B cell (primary cell): ENCODE measurements around the gene SLC4A4. TPM values are rescaled to one million over a fixed set of nuclear protein-coding genes. Genes with fewer than 3 reads are reported as not detected.

Experiments
- ATAC-seq: fragments of 200-7000 bp; cut with Tn5 transposase; one replicate; pipeline ENCODE4 v1.10.0; 2021; ENCODE audit warnings: low read depth, mild to moderate bottlenecking, moderate number of reproducible peaks, moderate library complexity
- CTCF ChIA-PET: fragments of 350-600 bp; sonication (Branson Sonifier 250); formaldehyde crosslinking; loops from one replicate; lab custom pipeline; 2021; ENCODE audit warnings: antibody characterized with exemption, inconsistent platforms; lab: Charles Lee
- POLR2A ChIA-PET: fragments of 350-600 bp; sonication (Branson Sonifier 250); formaldehyde crosslinking; loops from one replicate; lab custom pipeline; 2021; ENCODE audit warnings: antibody characterized with exemption; lab: Charles Lee
- DNase-seq: peaks from one replicate; pipeline ENCODE4 v3.0.0; 2013
- H2AFZ ChIP-seq: 2 replicates; pipeline ENCODE4 v1.6.1; 2012; ENCODE audit warnings: mild to moderate bottlenecking, low read depth, low read length; ENCODE audit not compliant: insufficient read depth, poor library complexity, severe bottlenecking
- H3K27ac ChIP-seq, 2 donors: 1 replicate in 1 of 2; 2 replicates in 1 of 2; pipeline ENCODE4 v1.5.1; 2012 to 2013; ENCODE audit warnings: low read length in 2 of 2, mild to moderate bottlenecking in 2 of 2, moderate library complexity in 1 of 2
- H3K27me3 ChIP-seq, 4 experiments: fragments of 200-600 bp in 1 of 4; sonication (generic) in 1 of 4; replicated peaks in 1 of 4; 1 replicate in 2 of 4; 2 replicates in 2 of 4; pipeline versions ENCODE4 v1.6.1 to v1.7.0; 2013 to 2016; ENCODE audit warnings: low read length in 3 of 4, mild to moderate bottlenecking in 2 of 4, mixed read lengths in 1 of 4, moderate library complexity in 1 of 4; ENCODE audit not compliant: insufficient read depth in 4 of 4, control insufficient read depth in 3 of 4; ENCODE audit errors: control extremely low read depth in 1 of 4
- H3K36me3 ChIP-seq, 2 experiments: replicated peaks in 1 of 2; 1 replicate in 1 of 2; 2 replicates in 1 of 2; pipeline versions ENCODE4 v1.6.1 to v1.7.1; 2013; ENCODE audit warnings: low read length in 1 of 2; ENCODE audit not compliant: insufficient read depth in 2 of 2, control insufficient read depth in 1 of 2; ENCODE audit errors: control extremely low read depth in 1 of 2, extremely low read depth in 1 of 2
- H3K4me1 ChIP-seq, 2 donors: fragments of 200-600 bp in 1 of 2; sonication (generic) in 1 of 2; 1 replicate in 1 of 2; 2 replicates in 1 of 2; pipeline versions ENCODE4 v1.5.1 to v1.6.1; 2013 to 2017; ENCODE audit warnings: low read length in 2 of 2; ENCODE audit not compliant: control insufficient read depth in 2 of 2, insufficient read depth in 2 of 2
- H3K4me2 ChIP-seq: replicated peaks from 2 replicates; pipeline ENCODE3; 2012; ENCODE audit warnings: mild to moderate bottlenecking, low read depth, low read length; ENCODE audit not compliant: poor library complexity, severe bottlenecking
- H3K4me3 ChIP-seq, 5 experiments: fragments of 200-600 bp in 1 of 5; sonication (generic) in 1 of 5; 1 replicate in 3 of 5; 2 replicates in 2 of 5; pipeline versions ENCODE4 v1.5.1 to v1.7.0; 2011 to 2016; ENCODE audit warnings: low read length in 4 of 5, mild to moderate bottlenecking in 4 of 5, low read depth in 2 of 5, control low read depth in 1 of 5, moderate library complexity in 1 of 5; ENCODE audit not compliant: insufficient read depth in 1 of 5; ENCODE audit errors: control extremely low read depth in 1 of 5, extremely low read depth in 1 of 5
- H3K79me2 ChIP-seq: fragments of 200-600 bp; sonication (generic); one replicate; pipeline ENCODE4 v1.6.0; 2016; ENCODE audit warnings: low read length; ENCODE audit not compliant: control insufficient read depth, insufficient read depth
- H3K9ac ChIP-seq: fragments of 200-600 bp; sonication (generic); 2 replicates; pipeline ENCODE4 v1.6.1; 2017; ENCODE audit warnings: mild to moderate bottlenecking, low read length, moderate library complexity
- H3K9me3 ChIP-seq, 3 donors: one replicate each; pipeline versions ENCODE4 v1.6.1 to v1.7.1; 2013; ENCODE audit warnings: low read length in 2 of 3; ENCODE audit not compliant: control insufficient read depth in 2 of 3, insufficient read depth in 1 of 3; ENCODE audit errors: control extremely low read depth in 1 of 3
- H4K20me1 ChIP-seq: 2 replicates; pipeline ENCODE4 v1.6.0; 2012; ENCODE audit warnings: mild to moderate bottlenecking, low read length; ENCODE audit not compliant: insufficient read depth, control insufficient read depth, poor library complexity, severe bottlenecking
- H3K27ac Mint-ChIP-seq: one replicate; pipeline ENCODE4 v1.8.0; 2021; ENCODE audit warnings: mixed read lengths
- H3K27me3 Mint-ChIP-seq: one replicate; pipeline ENCODE4 v1.8.0; 2021; ENCODE audit warnings: mixed read lengths
- H3K4me1 Mint-ChIP-seq: one replicate; pipeline ENCODE4 v1.8.0; 2021; ENCODE audit warnings: mixed read lengths
- H3K4me3 Mint-ChIP-seq: one replicate; pipeline ENCODE4 v1.8.0; 2021; ENCODE audit warnings: mixed read lengths
- H3K9me3 Mint-ChIP-seq: one replicate; pipeline ENCODE4 v1.8.0; 2022; ENCODE audit warnings: mixed read lengths; ENCODE audit not compliant: insufficient read depth
- EZH2 ChIP-seq: IDR thresholded peaks from 2 replicates; pipeline ENCODE4 v1.6.1; 2012; ENCODE audit warnings: borderline replicate concordance, low read depth, mild to moderate bottlenecking, moderate library complexity, low read length; ENCODE audit not compliant: insufficient read depth, poor library complexity, severe bottlenecking
- WGBS: methylation state at CpG from one replicate; pipeline ENCODE4 v1.1.5; 2013; ENCODE audit warnings: missing lambda C conversion rate; ENCODE audit not compliant: insufficient coverage; 5-methylcytosine and 5-hydroxymethylcytosine counted together
- intact Hi-C: fragments of 100-400 bp; cut with micrococcal nuclease; formaldehyde crosslinking; loops from one replicate; pipeline ENCODE4 v1.10.0; 2022
- polyA plus RNA-seq: library from polyadenylated mRNA; depleted of rRNA; stranded (reverse); fragments of >200 nt; gene quantifications from 2 replicates; pipeline ENCODE4 v1.2.3, GENCODE V29; 2012
- total RNA-seq, 2 donors: library from RNA; stranded (reverse); fragments of 120-200 nt in 1 of 2; gene quantifications; 1 replicate in 1 of 2; 2 replicates in 1 of 2; pipeline versions ENCODE4 v1.2.3 to v1.2.4, GENCODE V29; 2013 to 2022
- TF ChIP-seq, protein P1 (sequence below): fragments of 200-600 bp; IDR thresholded peaks from one replicate; pipeline ENCODE4 v1.8.0; 2022; ENCODE audit warnings: antibody characterized with exemption, mild to moderate bottlenecking

Gene SLC4A4
- total and polyA plus RNA-seq, 2 donors (not counting 1 experiment from before 2014, with no cell fraction given): not detected

DNA sequence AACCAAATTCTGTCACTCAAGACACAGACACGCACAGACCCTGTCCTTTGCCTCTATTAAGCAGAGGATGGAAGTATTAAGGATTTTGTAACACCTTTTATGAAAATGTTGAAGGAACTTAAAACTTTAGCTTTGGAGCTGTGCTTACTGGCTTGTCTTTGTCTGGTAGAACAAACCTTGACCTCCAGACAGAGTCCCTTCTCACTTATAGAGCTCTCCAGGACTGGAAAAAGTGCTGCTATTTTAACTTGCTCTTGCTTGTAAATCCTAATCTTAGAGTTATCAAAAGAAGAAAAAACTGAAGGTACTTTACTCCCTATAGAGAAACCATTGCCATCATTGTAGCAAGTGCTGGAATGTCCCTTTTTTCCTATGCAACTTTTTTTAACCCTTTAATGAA, 229.3 kb downstream of the SLC4A4 start:
- Histone ChIP-seq H3K4me1 (no peaks in the 10 kb centered on the region), H4K20me1 (no peaks in the 10 kb centered on the region), H3K4me2 (no peak overlapping the region), H3K4me3 (no peak overlapping the region), H3K79me2 (no peaks in the 10 kb centered on the region), H3K27ac (no peak overlapping the region), H2AFZ (no peak overlapping the region), H3K9ac (no peak overlapping the region), H3K36me3 (no peaks in the 10 kb centered on the region), H3K9me3 (no peaks in the 10 kb centered on the region), H3K27me3 (no peaks in the 10 kb centered on the region)
- no peak for ATAC-seq
- no peaks in the 10 kb centered on the region for H3K27me3 Mint-ChIP-seq
- no peak overlapping the region for H3K4me3 Mint-ChIP-seq
- POLR2A ChIA-PET: no interaction called here
- no peak overlapping the region for H3K27ac Mint-ChIP-seq
- intact Hi-C loops: no loop called here
- CTCF ChIA-PET: no interaction called here
- no peak for DNase-seq
- no peaks in the 10 kb centered on the region for H3K9me3 Mint-ChIP-seq
- no CpG with 5 or more reads among the region's 1 CpG for WGBS
- TF ChIP-seq EZH2: no peak
- TF ChIP-seq, protein P1, sequence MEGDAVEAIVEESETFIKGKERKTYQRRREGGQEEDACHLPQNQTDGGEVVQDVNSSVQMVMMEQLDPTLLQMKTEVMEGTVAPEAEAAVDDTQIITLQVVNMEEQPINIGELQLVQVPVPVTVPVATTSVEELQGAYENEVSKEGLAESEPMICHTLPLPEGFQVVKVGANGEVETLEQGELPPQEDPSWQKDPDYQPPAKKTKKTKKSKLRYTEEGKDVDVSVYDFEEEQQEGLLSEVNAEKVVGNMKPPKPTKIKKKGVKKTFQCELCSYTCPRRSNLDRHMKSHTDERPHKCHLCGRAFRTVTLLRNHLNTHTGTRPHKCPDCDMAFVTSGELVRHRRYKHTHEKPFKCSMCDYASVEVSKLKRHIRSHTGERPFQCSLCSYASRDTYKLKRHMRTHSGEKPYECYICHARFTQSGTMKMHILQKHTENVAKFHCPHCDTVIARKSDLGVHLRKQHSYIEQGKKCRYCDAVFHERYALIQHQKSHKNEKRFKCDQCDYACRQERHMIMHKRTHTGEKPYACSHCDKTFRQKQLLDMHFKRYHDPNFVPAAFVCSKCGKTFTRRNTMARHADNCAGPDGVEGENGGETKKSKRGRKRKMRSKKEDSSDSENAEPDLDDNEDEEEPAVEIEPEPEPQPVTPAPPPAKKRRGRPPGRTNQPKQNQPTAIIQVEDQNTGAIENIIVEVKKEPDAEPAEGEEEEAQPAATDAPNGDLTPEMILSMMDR: no peak
- no peaks in the 10 kb centered on the region for H3K4me1 Mint-ChIP-seq

DNA sequence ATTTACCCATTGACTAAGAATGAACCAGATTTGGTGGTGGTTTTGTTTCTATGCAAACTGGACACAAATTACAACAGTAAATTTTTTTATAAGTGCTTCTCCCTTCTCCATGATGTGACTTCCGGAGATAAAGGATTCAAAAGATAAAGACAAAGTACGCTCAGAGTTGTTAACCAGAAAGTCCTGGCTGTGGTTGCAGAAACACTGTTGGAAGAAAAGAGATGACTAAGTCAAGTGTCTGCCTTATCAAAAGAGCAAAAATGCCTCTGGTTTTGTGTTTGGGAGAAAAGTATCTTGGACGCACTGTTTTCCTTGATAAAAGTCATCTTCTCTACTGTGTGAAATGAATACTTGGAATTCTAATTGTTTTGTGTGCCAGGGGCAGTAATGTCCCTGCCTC, 231.7 kb downstream of the SLC4A4 start:
- H3K4me1 ChIP-seq: no peaks in the 10 kb centered on the region
- H3K4me2 ChIP-seq: no peak overlapping the region
- Mint-ChIP-seq H3K4me3 (no peak overlapping the region), H3K4me1 (no peaks in the 10 kb centered on the region), H3K9me3 (no peaks in the 10 kb centered on the region), H3K27ac (no peak overlapping the region), H3K27me3 (no peaks in the 10 kb centered on the region)
- H3K27me3 ChIP-seq: no peaks in the 10 kb centered on the region
- no peak for TF ChIP-seq EZH2
- TF ChIP-seq, protein P1: no peak
- no peak overlapping the region for H2AFZ ChIP-seq
- intact Hi-C loops: no loop called here
- POLR2A ChIA-PET: no interaction called here
- WGBS: 100% methylated on average over 2 of the region's 3 CpGs
- no peaks in the 10 kb centered on the region for H3K9me3 ChIP-seq
- no peaks in the 10 kb centered on the region for H3K36me3 ChIP-seq
- H4K20me1 ChIP-seq: no peaks in the 10 kb centered on the region
- no peak overlapping the region for H3K9ac ChIP-seq
- no peaks in the 10 kb centered on the region for H3K79me2 ChIP-seq
- no peak overlapping the region for H3K27ac ChIP-seq
- CTCF ChIA-PET: no interaction called here
- ATAC-seq: no peak
- no peak for DNase-seq
- no peak overlapping the region for H3K4me3 ChIP-seq
